NCI-H1048 (cell line): ENCODE measurements around the gene WDR47.
"Not testable (repeated sequence)": the region's sequence is repeated elsewhere in the genome, so short reads cannot be mapped to it uniquely, and the experiment has no call there.

Experiments used
- DNase-seq: peaks from one replicate; lab custom pipeline; 2025; lab: John Stamatoyannopoulos, UW

The WDR47 gene

GRCh38 chr1:109052145-109052544 is 10.2 kb upstream of the WDR47 start:
- DNase-seq = not testable (repeated sequence)

- no peak for DNase-seq
Observed at GRCh38 chr1:109050228-109050995, 8.5 kb upstream of the WDR47 start.

DNA sequence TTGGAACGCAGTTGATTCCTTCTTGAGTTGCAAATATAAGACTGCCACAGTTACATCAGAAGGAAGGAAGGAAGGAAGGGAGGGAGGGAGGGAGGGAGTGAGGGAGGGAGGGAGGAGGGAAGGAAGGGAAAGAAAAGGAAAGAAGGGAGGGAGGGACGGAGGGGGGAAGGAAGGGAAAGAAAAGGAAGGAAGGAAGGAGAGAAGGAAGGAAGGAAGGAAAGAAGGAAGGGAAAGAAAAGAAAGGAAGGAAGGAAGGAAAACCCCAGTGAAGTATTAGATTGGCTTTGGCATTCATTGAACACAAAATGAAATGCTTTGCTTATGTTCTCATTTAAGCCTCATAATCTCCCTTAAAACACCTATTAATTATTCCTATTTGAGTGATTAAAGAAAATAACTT is 6.4 kb upstream of the WDR47 start:
- DNase-seq = no peak

DNA sequence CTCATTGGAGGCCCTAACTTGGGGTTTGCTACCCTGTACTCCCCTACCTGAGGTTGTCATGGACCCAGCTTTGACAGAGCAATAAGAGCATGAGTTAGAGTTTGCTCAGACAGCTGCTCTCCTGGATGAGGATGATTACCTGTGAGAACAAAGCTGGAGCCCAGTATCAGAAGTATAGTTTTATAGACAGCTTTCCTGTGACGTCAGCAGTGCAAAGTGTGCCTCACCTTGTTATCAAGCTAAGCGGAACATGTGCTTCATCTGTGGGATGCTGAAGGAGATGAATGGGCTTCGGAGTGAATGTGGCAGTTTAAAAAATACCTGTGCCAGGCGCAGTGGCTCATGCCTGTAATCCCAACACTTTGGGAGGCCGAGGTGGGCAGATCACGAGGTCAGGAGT is 5.4 kb upstream of the WDR47 start:
- no peak for DNase-seq

DNA sequence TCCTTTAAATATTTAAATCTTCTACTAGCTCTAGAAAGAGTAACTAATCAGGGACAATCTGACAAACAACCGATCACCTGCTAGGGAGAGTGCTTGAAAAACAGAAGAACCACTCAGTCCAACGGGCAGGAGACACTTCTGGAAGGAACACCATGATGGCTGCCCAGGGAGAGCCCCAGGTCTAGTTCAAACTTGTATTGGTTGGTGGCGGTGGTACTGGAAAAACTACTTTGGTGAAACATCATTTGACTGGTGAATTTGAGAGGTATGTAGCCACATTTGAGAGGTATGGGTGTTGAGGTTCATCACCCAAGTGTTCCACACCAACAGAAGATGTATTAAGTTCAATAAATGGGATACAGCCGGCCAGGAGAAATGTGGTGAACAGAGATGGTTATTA is 4.8 kb upstream of the WDR47 start:
- no peak for DNase-seq

DNA sequence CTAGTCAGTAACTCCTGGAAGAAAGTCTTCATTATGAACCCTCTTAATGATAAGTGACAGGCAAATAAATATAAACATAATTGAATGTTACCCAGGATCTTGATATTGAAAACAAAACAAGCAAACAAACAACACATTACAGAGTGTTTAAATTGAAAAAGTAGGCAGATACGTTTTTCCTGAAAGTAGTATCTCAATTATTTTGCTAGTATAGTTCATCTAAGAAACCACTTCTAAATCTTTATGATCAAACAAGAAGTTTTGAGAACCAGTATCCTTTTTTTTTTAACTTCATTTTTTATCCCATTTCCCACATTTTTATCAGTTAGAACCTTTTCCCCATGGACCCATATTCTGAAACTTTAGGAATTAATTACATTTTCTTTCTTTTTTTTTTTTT is 3.7 kb upstream of the WDR47 start:
- no peak for DNase-seq

DNA sequence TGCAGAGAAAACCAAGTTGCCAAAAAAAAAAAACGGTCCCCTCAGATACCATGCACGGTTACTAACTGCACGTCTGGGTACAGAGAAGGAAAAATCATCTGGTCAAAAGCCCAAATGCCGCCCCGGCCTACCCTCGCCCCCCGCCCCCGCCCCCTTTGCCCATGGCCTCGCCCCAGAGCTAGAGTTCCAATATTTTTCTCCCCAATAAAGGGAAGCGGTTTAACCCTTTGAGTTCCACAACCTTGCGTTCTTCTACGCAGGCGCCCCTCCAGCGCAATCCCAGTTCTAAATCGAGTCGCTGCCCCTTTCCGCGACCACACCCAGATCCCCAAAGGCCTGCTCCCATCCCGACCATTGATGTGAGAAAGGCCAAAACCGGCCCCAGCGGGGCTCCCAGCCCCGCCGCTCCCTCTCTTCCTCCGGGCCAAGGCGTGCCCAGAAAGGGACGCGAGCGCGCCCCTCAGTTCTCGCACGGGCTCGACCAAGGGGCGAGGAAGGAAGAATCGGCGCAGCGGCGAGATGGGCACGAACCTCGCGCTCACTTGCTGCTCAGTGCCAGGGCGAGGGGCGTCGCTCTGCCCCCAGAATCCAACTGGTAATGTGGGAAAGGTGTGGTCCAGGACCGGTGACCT is 797 bp downstream of the WDR47 start:
- DNase-seq = no peak

DNA sequence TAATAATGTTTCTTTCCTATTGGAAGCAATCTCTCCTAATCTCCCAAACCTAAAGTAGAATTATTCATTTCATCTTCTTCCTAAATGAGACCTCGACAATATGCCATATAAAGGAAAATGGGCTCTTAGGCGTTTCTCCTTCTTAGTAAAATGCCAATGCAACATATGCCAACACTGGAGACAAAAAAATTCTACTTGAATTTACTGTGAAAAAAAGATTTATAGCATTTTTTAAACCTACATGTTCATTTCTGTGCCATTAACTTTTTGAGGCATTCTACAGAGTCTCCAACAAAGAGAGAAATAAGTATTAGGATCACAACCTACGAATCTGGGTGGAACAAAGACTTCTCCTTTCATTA is 1.3 kb downstream of the WDR47 start:
- DNase-seq = no peak

DNA sequence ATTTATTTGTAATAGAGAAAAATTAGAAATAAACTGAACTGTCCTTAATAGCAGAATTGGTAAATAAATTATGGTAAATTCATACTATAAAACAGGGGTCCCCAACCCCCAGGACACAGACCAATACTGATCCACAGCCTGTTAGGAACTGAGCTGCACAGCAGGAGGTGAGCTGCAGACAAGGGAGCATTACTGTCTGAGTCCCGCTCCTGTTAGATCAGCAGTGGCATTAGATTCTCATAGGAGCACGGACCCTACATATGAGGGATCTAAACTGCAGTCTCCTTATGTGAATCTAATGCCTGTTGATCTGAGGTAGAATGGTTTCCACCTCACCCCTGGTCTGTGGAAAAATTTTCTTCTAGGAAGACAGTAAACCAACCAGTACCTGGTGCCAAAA is 7.5 kb downstream of the WDR47 start:
- no peak for DNase-seq

DNA sequence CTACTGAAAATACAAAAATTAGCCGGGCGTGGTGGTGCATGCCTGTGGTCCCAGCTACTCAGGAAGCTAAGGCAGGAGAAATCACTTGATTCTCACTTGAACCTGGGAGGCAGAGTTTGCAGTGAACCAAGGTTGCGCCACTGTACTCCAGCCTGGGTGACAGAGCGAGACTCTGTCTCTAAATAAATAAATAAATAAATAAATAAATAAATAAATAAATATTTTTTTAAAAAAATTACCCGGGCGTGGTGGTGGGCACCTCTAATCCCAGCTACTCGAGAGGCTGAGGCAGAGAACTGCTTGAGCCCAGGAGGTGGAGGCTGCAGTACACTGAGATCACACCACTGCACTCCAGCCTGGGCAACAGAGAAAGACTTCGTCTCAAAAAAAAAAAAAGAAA is 12.4 kb downstream of the WDR47 start:
- not testable (repeated sequence) for DNase-seq

DNA sequence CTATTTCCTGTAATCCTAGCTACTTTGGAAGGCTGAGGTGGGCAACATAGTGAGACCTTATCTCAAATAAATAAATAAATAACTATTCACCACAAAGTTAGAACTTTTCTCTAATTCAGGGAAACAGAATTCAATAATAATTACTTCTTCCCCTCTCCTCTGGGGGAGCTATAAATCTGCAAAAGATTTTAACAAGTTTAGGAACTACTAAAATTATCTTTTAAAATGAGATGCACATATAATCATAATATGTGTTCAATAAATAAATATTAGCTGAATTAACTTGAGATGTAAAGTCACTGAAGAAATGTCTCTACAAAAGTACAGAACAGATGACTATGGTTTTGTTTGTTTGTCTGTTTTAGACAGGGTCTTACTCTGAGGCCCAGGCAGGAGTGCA is 14.1 kb downstream of the WDR47 start:
- DNase-seq = no peak

DNA sequence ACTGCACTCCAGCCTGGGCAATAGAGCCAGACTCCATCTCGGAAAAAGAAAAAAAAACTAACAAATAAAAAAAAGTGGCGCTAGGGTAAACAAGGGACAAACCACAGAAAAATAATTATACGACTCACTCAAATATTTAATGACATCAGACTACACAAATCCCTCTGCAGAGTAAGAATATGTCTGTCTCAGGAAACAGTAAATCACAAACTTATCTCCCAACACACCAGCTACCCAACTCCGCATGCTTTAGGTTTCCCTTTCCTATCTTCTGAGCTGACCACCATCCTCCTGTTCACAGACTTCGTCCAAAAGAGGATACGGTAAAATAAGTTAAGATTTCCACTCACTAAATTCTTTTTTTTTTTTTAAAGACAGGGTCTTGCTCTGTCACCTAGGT is 16.2 kb downstream of the WDR47 start:
- no peak for DNase-seq

DNA sequence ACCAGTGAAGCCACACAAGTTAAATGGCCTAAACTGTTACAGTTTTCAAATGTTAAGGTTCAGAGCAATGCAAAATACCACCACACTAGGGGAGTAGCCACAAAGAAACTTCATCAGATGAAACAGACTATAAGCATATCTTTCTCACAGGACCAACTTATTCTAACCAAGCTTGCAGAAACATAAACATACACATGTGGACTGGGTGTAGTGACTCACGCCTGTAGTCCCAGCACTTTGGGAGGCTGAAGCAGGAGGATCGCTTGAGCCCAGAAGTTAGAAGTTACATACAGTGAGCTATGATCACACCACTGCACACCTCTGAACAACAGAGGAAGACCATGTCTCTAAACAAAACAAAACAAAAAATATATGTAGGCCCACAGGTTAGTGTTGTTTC is 17.3 kb downstream of the WDR47 start:
- no peak for DNase-seq

DNA sequence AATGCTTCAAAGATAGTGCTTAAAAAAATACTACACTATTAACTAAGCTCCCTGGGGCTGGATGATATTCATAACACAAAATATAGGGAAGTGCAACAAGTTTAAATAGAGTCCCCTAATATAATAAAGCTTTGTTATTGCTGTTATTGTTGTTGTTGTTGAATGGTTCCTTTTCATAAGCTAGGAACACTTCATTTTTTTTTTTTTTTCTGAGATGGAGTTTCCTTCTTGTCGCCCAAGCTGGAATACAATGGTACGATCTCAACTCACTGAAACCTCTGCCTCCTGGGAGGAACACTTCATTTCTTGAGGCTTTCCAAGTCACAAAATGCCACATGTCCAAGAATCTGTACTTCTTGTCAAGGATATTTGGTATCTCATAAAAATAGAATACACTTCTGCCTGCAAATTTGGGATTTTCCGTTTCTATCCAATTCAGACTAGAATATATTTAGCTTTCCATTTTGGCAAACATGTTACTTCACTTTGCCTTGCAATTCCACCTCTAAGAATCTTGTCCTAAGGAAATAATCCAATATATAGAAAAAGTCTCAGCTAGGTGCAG is 21.1 kb downstream of the WDR47 start:
- DNase-seq = no peak

DNA sequence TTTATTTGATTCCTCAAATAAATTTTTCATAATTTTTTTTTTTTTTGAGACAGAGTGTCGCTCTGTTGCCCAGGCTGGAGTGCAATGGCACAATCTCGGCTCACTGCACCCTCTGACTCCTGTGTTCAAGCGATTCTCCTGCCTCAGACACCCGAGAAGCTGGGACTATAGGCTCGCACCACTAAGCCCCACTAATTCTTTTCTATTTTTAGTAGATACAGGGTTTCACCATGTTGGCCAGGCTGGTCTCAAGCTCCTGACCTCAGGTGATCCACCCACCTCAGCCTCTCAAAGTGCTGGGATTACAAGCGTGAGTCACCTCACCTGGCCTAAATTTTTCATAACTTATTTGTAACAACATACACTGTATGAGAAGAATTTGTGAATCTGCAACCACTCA is 24.2 kb downstream of the WDR47 start:
- DNase-seq = not testable (repeated sequence)

DNA sequence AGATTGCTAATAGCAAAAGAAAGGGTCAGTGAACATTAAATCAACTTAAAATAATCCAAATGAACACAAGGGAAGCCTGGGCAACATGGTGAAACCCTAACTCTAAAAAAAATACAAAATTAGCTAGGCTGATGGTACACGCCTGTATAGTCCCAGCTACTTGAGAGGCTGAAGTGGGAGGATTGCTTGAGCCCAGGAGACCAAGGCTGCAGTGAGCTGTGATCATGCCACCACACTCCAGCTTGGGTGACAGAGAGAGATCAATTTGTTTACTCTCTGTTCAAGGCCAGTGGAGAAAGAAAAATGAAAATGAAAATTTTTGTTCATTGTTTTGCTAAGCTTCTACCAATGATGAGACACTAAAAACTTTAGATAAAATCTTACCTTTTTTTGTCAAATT is 24.8 kb downstream of the WDR47 start:
- DNase-seq = no peak

- no peak for DNase-seq
Observed at GRCh38 chr1:109011335-109011734, 30.6 kb downstream of the WDR47 start.

GRCh38 chr1:108996622-108997021 is 45.3 kb downstream of the WDR47 start:
- DNase-seq = not testable (repeated sequence)

GRCh38 chr1:108983114-108983513 is 58.8 kb downstream of the WDR47 start:
- no peak for DNase-seq

- DNase-seq = no peak
Observed at GRCh38 chr1:108976658-108977057, 65.2 kb downstream of the WDR47 start.

GRCh38 chr1:108972951-108973350 is 69.0 kb downstream of the WDR47 start:
- DNase-seq = no peak

DNA sequence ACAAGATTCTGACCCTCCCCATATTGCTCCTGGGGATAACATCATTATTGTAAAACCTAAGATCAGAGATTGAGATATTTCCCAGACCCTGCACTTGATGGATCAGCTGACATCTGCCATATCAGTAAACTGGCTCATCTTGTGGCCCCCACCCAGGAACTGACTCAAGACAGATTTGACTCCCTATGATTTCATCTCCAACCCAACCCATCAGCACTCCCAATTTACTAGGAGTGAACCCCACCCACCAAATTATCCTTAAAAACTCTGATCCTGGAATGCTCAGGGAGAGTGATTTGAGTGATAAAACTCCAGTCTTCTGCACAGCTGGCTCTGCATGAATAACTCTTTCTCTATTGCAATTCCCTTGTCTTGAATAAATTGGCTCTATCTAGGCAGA is 72.6 kb downstream of the WDR47 start:
- DNase-seq = no peak

DNA sequence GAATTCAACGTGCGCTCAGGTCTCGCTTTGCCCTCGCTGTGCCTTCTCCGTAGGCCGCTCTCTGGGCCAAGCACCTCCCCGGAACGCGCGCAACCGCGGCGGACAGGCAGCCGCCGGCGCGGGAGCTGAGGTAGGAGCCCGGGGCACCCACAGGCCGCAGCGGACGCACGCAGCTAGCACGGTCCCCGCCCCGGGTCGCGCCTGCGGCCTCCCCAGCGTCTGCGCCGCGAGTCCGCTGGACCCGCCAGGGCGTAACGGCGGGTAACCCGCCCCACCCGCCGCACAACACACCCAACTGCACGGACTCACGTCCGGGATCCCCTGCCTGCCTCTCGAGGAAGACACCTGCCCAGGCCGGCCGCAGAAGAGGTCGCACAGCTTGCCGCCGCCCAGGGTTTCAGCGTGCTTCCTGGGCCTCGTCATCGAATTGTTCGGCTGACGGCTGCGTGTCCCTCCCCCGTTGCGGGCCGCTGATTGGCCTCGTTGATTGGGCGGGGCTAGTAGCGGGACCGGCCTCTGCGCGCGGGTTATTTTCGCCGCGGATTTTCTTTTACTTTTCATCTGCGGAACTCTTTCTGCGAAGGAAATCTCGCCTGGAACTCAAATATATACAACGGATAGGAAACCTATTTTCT is 78.7 kb downstream of the WDR47 start, which contains the start of gene CLCC1:
TSS of gene CLCC1 (minus strand) at position 433 of the 635 bp plus-strand sequence. CDS start 13,047 bp downstream, outside the sequence.
- peak; percentile 78 for DNase-seq
